Mammary epithelial cell (primary cell): Measurements from ENCODE around the gene SNX15.

Experiments used
- EZH2 ChIP-seq: IDR thresholded peaks from 2 replicates; pipeline ENCODE4 v1.6.1; 2012; ENCODE audit warnings: low read length, inconsistent platforms, borderline replicate concordance
- TF ChIP-seq, protein P1 (sequence below), 2 donors: IDR thresholded peaks in 1 of 2; conservative IDR thresholded peaks in 1 of 2; 2 replicates each; pipeline ENCODE4 v1.5.1; 2011 to 2012; ENCODE audit warnings: inconsistent platforms in 2 of 2, low read length in 2 of 2, mild to moderate bottlenecking in 2 of 2, control low read depth in 1 of 2, low read depth in 1 of 2; ENCODE audit not compliant: insufficient read depth in 1 of 2; ENCODE audit errors: extremely low read depth in 1 of 2

DNA sequence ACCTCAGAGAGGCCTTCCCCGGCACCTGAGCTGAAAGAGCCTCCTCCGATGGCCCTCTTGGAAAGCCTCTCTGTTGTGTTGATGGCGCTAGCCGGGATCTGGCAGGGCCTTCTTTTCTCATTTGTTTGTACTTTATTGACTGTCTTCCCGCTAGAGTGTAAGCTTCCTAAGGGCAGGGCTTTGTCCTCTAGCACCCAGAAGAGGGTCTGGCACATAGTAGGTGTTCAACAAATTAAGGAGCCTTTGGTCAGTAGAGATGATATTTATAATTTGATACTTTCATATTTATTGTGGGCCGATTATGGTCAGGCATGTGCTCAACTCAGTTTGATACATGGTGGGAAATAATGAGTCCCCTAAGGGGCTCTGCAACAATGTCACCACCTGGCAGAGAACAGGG, 9.3 kb upstream of the SNX15 start:
- TF ChIP-seq, protein P1, sequence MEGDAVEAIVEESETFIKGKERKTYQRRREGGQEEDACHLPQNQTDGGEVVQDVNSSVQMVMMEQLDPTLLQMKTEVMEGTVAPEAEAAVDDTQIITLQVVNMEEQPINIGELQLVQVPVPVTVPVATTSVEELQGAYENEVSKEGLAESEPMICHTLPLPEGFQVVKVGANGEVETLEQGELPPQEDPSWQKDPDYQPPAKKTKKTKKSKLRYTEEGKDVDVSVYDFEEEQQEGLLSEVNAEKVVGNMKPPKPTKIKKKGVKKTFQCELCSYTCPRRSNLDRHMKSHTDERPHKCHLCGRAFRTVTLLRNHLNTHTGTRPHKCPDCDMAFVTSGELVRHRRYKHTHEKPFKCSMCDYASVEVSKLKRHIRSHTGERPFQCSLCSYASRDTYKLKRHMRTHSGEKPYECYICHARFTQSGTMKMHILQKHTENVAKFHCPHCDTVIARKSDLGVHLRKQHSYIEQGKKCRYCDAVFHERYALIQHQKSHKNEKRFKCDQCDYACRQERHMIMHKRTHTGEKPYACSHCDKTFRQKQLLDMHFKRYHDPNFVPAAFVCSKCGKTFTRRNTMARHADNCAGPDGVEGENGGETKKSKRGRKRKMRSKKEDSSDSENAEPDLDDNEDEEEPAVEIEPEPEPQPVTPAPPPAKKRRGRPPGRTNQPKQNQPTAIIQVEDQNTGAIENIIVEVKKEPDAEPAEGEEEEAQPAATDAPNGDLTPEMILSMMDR (conservative IDR thresholded peaks at IDR 0.05 in 1 of 2, IDR thresholded peaks at IDR 0.05 in 1 of 2; ENCODE audit: extremely low read depth in 1 of 2, insufficient read depth in 1 of 2, low read depth in 1 of 2, low read length in 2 of 2), result no peak
- TF ChIP-seq EZH2, result no peak
